Measurements from ENCODE around the gene ADAMTS5.

DNA sequence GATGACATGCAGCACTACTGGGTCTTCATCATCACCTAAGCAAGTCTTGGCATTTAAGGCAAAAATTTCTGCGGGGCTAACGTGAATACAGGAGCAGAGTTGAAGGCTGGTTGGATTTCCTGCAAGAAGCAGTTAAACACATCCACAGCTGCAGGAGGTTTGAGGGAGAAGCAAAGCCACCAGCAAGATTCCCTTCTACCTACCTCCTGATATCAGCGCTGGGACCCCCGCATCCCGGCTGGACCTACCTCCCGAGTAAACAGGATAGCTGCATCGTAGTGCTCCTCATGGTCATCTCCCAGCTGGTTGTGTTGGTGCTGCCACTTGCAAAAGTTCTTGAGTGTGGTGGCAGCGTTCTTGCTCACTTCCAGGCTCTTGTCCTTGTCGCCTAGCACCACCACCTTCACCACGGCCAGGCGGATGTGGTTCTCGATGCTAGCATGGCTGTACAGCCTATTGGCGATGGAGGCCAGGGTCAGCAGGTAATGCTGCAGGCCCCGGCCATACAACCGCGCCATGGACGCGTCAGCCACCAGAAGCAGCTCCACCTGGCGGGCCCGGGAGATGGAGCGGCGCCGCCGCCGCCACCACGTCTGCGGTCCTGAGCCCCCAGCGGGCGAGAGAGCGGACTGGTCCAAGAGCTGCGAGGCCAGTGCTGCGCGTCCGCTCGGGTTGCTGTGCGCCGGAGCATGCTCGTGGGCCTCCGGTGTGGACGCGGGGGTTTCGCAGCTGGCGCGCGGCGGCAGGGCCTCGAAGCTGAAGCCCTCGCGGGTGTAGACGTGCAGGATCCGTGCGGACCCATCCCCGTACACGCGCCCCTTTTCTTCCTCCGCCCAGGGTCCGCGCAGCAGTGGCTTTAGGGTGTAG is 1.6 kb downstream of the ADAMTS5 start:
- TF ChIP-seq, protein P1, sequence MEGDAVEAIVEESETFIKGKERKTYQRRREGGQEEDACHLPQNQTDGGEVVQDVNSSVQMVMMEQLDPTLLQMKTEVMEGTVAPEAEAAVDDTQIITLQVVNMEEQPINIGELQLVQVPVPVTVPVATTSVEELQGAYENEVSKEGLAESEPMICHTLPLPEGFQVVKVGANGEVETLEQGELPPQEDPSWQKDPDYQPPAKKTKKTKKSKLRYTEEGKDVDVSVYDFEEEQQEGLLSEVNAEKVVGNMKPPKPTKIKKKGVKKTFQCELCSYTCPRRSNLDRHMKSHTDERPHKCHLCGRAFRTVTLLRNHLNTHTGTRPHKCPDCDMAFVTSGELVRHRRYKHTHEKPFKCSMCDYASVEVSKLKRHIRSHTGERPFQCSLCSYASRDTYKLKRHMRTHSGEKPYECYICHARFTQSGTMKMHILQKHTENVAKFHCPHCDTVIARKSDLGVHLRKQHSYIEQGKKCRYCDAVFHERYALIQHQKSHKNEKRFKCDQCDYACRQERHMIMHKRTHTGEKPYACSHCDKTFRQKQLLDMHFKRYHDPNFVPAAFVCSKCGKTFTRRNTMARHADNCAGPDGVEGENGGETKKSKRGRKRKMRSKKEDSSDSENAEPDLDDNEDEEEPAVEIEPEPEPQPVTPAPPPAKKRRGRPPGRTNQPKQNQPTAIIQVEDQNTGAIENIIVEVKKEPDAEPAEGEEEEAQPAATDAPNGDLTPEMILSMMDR (IDR thresholded peaks at IDR 0.05): no peak
- TF ChIP-seq EP300 (IDR thresholded peaks at IDR 0.05): no peak
- TF ChIP-seq POLR2AphosphoS5 (IDR thresholded peaks at IDR 0.05): no peak

Measured in upper lobe of left lung (tissue), 4 donors.